WTC11 (cell line): ENCODE measurements around the gene DHRS1. TPM values are rescaled to one million over a fixed set of nuclear protein-coding genes. Genes with fewer than 3 reads are reported as not detected.

Experiments used
- ATAC-seq: fragments of 200-7000 bp; cut with Tn5 transposase; 2 replicates; pipeline ENCODE4 v1.10.0; 2021; ENCODE audit warnings: mild to moderate bottlenecking, moderate library complexity
- CTCF ChIA-PET: fragments of 300-600 bp; sonication (Branson Sonifier 250); formaldehyde crosslinking; loops from one replicate; lab custom pipeline; 2021; ENCODE audit warnings: antibody characterized with exemption; lab: Charles Lee
- POLR2A ChIA-PET: fragments of 350-600 bp; sonication (Branson Sonifier 250); formaldehyde crosslinking; loops from one replicate; lab custom pipeline; 2021; ENCODE audit warnings: antibody characterized with exemption; lab: Charles Lee
- DNase-seq: peaks from one replicate; pipeline ENCODE4 v3.0.0; 2021; ENCODE audit warnings: low spot score
- H3K27ac Mint-ChIP-seq: 2 replicates; pipeline ENCODE4 v1.8.0; 2021; ENCODE audit warnings: mixed read lengths
- H3K27me3 Mint-ChIP-seq: 2 replicates; pipeline ENCODE4 v1.8.0; 2021; ENCODE audit warnings: low read depth, mild to moderate bottlenecking, moderate library complexity, mixed read lengths
- H3K36me3 Mint-ChIP-seq: 2 replicates; pipeline ENCODE4 v1.8.0; 2021; ENCODE audit warnings: mixed read lengths
- H3K4me1 Mint-ChIP-seq: 2 replicates; pipeline ENCODE4 v1.8.0; 2022; ENCODE audit warnings: mixed read lengths
- H3K4me3 Mint-ChIP-seq: 2 replicates; pipeline ENCODE4 v1.8.0; 2021; ENCODE audit warnings: mild to moderate bottlenecking, moderate library complexity, mixed read lengths
- H3K9me3 Mint-ChIP-seq: 2 replicates; pipeline ENCODE4 v1.8.0; 2021; ENCODE audit warnings: mixed read lengths
- ATF6 ChIP-seq: sonication (generic); formaldehyde crosslinking; IDR thresholded peaks from 2 replicates; pipeline ENCODE4 v1.8.1; 2023; ENCODE audit warnings: mild to moderate bottlenecking, missing genetic modification reagents
- CBFB ChIP-seq: sonication (generic); formaldehyde crosslinking; IDR thresholded peaks from 2 replicates; pipeline ENCODE4 v1.8.1; 2022; ENCODE audit warnings: mild to moderate bottlenecking, low read depth, missing genetic modification reagents
- FOXK1 ChIP-seq: sonication (generic); formaldehyde crosslinking; IDR thresholded peaks from 2 replicates; pipeline ENCODE4 v1.8.0; 2022; ENCODE audit warnings: mild to moderate bottlenecking, moderate library complexity, missing genetic modification reagents
- MYBL2 ChIP-seq: sonication (generic); formaldehyde crosslinking; IDR thresholded peaks from 2 replicates; pipeline ENCODE4 v1.8.1; 2023; ENCODE audit warnings: mild to moderate bottlenecking, moderate library complexity, missing genetic modification reagents
- OVOL2 ChIP-seq: fragments of 250-450 bp; sonication (Bioruptor Pico); IDR thresholded peaks from 2 replicates; pipeline ENCODE4 v1.9.0; 2021; ENCODE audit warnings: mild to moderate bottlenecking, borderline replicate concordance
- SMAD4 ChIP-seq: sonication (generic); formaldehyde crosslinking; IDR thresholded peaks from 2 replicates; pipeline ENCODE4 v1.8.0; 2022; ENCODE audit warnings: mild to moderate bottlenecking, missing genetic modification reagents
- STAT6 ChIP-seq: sonication (generic); formaldehyde crosslinking; conservative IDR thresholded peaks from 2 replicates; pipeline ENCODE4 v1.8.1; 2023; ENCODE audit warnings: mild to moderate bottlenecking, low read depth, missing genetic modification reagents, moderate library complexity
- TP53 ChIP-seq: sonication (generic); formaldehyde crosslinking; IDR thresholded peaks from 2 replicates; pipeline ENCODE4 v1.8.1; 2023; ENCODE audit warnings: mild to moderate bottlenecking, missing genetic modification reagents
- ZNF219 ChIP-seq: sonication (generic); formaldehyde crosslinking; IDR thresholded peaks from 2 replicates; pipeline ENCODE4 v1.8.0; 2023; ENCODE audit warnings: missing genetic modification reagents, mild to moderate bottlenecking, borderline replicate concordance
- ZNF396 ChIP-seq: fragments of 250-450 bp; sonication (Bioruptor Pico); IDR thresholded peaks from 2 replicates; pipeline ENCODE4 v1.8.0; 2021; ENCODE audit warnings: mild to moderate bottlenecking, moderate library complexity, borderline replicate concordance
- total RNA-seq: library from RNA; stranded (reverse); gene quantifications from 3 replicates; pipeline ENCODE4 v1.2.3, GENCODE V29; 2021

The DHRS1 gene
- total RNA-seq, 1 experiment from 2014 or later, result 13.9 TPM

GRCh38 chr14:24243336-24243836 is 56.2 kb downstream of the DHRS1 start:
- no peak for DNase-seq

DNA sequence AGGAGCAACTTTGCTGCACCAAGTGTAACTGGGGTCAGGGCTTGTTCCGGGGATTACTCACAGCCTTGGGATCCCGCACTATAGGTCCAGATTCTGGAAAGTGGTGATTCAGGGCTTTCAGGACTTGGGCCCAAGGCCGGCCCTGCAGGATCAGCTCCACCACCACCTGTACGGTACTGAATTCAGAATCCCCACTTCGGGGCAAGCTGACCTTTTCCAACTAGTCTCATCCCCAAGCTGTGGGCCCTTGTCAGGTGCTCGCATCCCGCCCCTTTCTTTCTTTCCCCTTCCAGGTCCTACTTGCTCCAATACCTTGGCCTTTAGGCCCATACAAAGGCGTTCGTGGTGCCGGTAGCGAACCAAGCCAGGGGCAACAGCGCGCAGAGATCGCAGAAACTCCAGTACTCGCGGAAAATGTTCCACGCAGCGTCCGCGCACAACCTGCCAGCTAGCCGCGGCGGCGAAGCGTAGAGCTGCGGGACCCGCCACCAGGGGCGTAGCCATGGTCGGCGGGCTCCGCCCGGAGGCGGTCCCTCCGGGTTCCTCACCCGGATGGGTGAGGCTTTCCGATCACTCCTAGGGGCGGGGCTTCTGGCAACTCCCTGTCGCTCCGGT is 57.6 kb downstream of the DHRS1 start:
- Mint-ChIP-seq H3K36me3 (peaks cover 37% of the 10 kb centered on the region), H3K27ac (peak overlapping the region; percentile 97), H3K4me1 (peaks cover 13% of the 10 kb centered on the region), H3K9me3 (no peaks in the 10 kb centered on the region), H3K27me3 (peaks cover 12% of the 10 kb centered on the region), H3K4me3 (peak overlapping the region; percentile 93)
- no peak for TF ChIP-seq STAT6 (CRISPR knock-in tag)
- no peak for TF ChIP-seq FOXK1 (CRISPR knock-in tag)
- TF ChIP-seq ZNF219 (CRISPR knock-in tag), result 0 out of 2 replicates have a peak, but pooled peaks have one; percentile 29
- no peak for TF ChIP-seq ZNF396
- TF ChIP-seq OVOL2 (CRISPR knock-in tag), result no peak
- TF ChIP-seq SMAD4, result no peak
- ChIA-PET CTCF (interaction anchor here (0.7 to 5.1 kb wide), 45 partner anchors 9 to 207 kb away, joined by 3 to 165 read pairs (median 5); partner anchors contain the start of genes ADCY4, CBLN3, CHMP4A and CIDEB), POLR2A (interaction anchor here (0.6 to 2.2 kb wide), 22 partner anchors 9 to 190 kb away, joined by 3 to 21 read pairs (median 5); partner anchors contain the start of genes CHMP4A, CIDEB, DHRS1 and GMPR2)
- ATAC-seq (peak; percentile 85), DNase-seq (peak; percentile 95)

More at GRCh38 chr14:24243336-24243836, 56.2 kb downstream of the DHRS1 start:
- Mint-ChIP-seq H3K4me1 (peaks cover 13% of the 10 kb centered on the region), H3K4me3 (peak overlapping the region; percentile 93), H3K36me3 (peaks cover 23% of the 10 kb centered on the region), H3K27me3 (peaks cover 23% of the 10 kb centered on the region), H3K9me3 (no peaks in the 10 kb centered on the region), H3K27ac (peak overlapping the region; percentile 97)
- ChIA-PET CTCF (interaction anchor here (0.6 to 5.1 kb wide), 28 partner anchors 8 to 1286 kb away, joined by 3 to 165 read pairs (median 10); partner anchors contain the start of genes ADCY4, CBLN3, CHMP4A and CIDEB), POLR2A (interaction anchor here (0.6 to 2.2 kb wide), 10 partner anchors 28 to 188 kb away, joined by 3 to 21 read pairs (median 8); partner anchors contain the start of genes CHMP4A, DHRS1, IPO4 and LTB4R)
- ATAC-seq, result no peak; the same call in 1 of the 2 replicates
- TF ChIP-seq ATF6 (CRISPR knock-in tag) (no peak), TP53 (CRISPR knock-in tag) (no peak), CBFB (CRISPR knock-in tag) (no peak), MYBL2 (CRISPR knock-in tag) (no peak)

Other genes starting within 250 kb of the DHRS1 start
- gene CARMIL3, start 247.8 kb downstream of the DHRS1 start, total RNA-seq, result 10.6 to 13.0 TPM (median 11.4 TPM) in 3 replicates
- not detected in 3 replicates for gene CPNE6, start 228.2 kb downstream of the DHRS1 start, total RNA-seq
- gene PCK2, start 205.5 kb downstream of the DHRS1 start, total RNA-seq, result 51.2 to 67.0 TPM (median 59.2 TPM) in 3 replicates
- gene DCAF11, start 185.0 kb downstream of the DHRS1 start, total RNA-seq, result 73.6 to 90.2 TPM (median 77.3 TPM) in 3 replicates
- gene NRL, start 184.8 kb downstream of the DHRS1 start, total RNA-seq, result 1.3 to 2.3 TPM (median 1.6 TPM) in 3 replicates
- 0.25 to 0.39 TPM in 2 of 3 replicates, not detected in the other for gene FITM1, start 169.1 kb downstream of the DHRS1 start, total RNA-seq
- 76.8 to 99.1 TPM (median 98.8 TPM) in 3 replicates for gene PSME1, start 163.6 kb downstream of the DHRS1 start, total RNA-seq
- 41.3 to 47.9 TPM (median 44.4 TPM) in 3 replicates for gene EMC9, start 158.2 kb downstream of the DHRS1 start, total RNA-seq
- gene PSME2, start 153.2 kb downstream of the DHRS1 start, total RNA-seq, result 103 to 112 TPM (median 103 TPM) in 3 replicates
- 63.0 to 86.2 TPM (median 68.4 TPM) in 3 replicates for gene RNF31, start 152.3 kb downstream of the DHRS1 start, total RNA-seq
- gene IRF9, start 138.5 kb downstream of the DHRS1 start, total RNA-seq, result 15.6 to 16.2 TPM (median 15.7 TPM) in 3 replicates
- 29.6 to 32.2 TPM (median 31.5 TPM) in 3 replicates for gene REC8, start 127.7 kb downstream of the DHRS1 start, total RNA-seq
- 87.6 to 128 TPM (median 91.2 TPM) in 3 replicates for gene IPO4, start 111.0 kb downstream of the DHRS1 start, total RNA-seq
- gene TM9SF1, start 104.3 kb downstream of the DHRS1 start, total RNA-seq, result 27.9 to 29.2 TPM (median 28.4 TPM) in 3 replicates
- 0.13 to 0.16 TPM in 2 of 3 replicates, not detected in the other for gene TSSK4, start 94.1 kb downstream of the DHRS1 start, total RNA-seq
- gene CHMP4A, start 86.3 kb downstream of the DHRS1 start, total RNA-seq, result 32.7 to 38.5 TPM (median 36.5 TPM) in 3 replicates
- gene MDP1, start 83.7 kb downstream of the DHRS1 start, total RNA-seq, result 12.6 to 18.4 TPM (median 16.9 TPM) in 3 replicates
- 218 to 233 TPM (median 221 TPM) in 3 replicates for gene NEDD8, start 67.4 kb downstream of the DHRS1 start, total RNA-seq
- 74.2 to 82.3 TPM (median 78.4 TPM) in 3 replicates for gene GMPR2, start 66.9 kb downstream of the DHRS1 start, total RNA-seq
- 32.2 to 39.8 TPM (median 35.7 TPM) in 3 replicates for gene TINF2, start 57.2 kb downstream of the DHRS1 start, total RNA-seq
- gene TGM1, start 36.6 kb downstream of the DHRS1 start, total RNA-seq, result 2.5 to 5.2 TPM (median 4.4 TPM) in 3 replicates
- 22.3 to 28.1 TPM (median 27.1 TPM) in 3 replicates for gene RABGGTA, start 28.2 kb downstream of the DHRS1 start, total RNA-seq
- 34.3 to 44.4 TPM (median 35.0 TPM) in 3 replicates for gene NOP9, start 70 bp upstream of the DHRS1 start, total RNA-seq
- 4.7 to 6.1 TPM (median 5.6 TPM) in 3 replicates for gene CIDEB, start 8.2 kb upstream of the DHRS1 start, total RNA-seq
- gene LTB4R2, start 10.4 kb upstream of the DHRS1 start, total RNA-seq, result 9.1 to 12.9 TPM (median 9.8 TPM) in 3 replicates
- gene LTB4R, start 11.7 kb upstream of the DHRS1 start, total RNA-seq, result 6.9 to 9.4 TPM (median 7.6 TPM) in 3 replicates
- gene ADCY4, start 35.3 kb upstream of the DHRS1 start, total RNA-seq, result 0.96 to 2.4 TPM (median 1.1 TPM) in 3 replicates
- gene RIPK3, start 40.2 kb upstream of the DHRS1 start, total RNA-seq, result 0.37 to 1.2 TPM (median 0.83 TPM) in 3 replicates
- gene NFATC4, start 68.4 kb upstream of the DHRS1 start, total RNA-seq, result 60.7 to 101 TPM (median 95.9 TPM) in 3 replicates
- 16.6 to 18.3 TPM (median 17.9 TPM) in 3 replicates for gene NYNRIN, start 99.2 kb upstream of the DHRS1 start, total RNA-seq
- gene CBLN3, start 129.9 kb upstream of the DHRS1 start, total RNA-seq, result 0.94 to 2.1 TPM (median 1.5 TPM) in 3 replicates
- 33.2 to 34.2 TPM (median 33.3 TPM) in 3 replicates for gene KHNYN, start 130.2 kb upstream of the DHRS1 start, total RNA-seq
- 55.0 to 59.2 TPM (median 56.7 TPM) in 3 replicates for gene SDR39U1, start 143.0 kb upstream of the DHRS1 start, total RNA-seq
- gene CMA1, start 208.5 kb upstream of the DHRS1 start, total RNA-seq, result not detected in 3 replicates